IMR-90 (cell line): Measurements from ENCODE around the gene NDUFA6. TPM values are rescaled to one million over a fixed set of nuclear protein-coding genes. Genes with fewer than 3 reads are reported as not detected.

ENCODE experiments used
- microRNA-seq, 2 experiments: library from miRNA; stranded (forward) in 1 of 2; unstranded in 1 of 2; fragments of 10-50 nt in 1 of 2; fragments of <30 nt in 1 of 2; gene quantifications in 1 of 2; microRNA quantifications in 1 of 2; one replicate each; pipeline versions ENCODE3 to v1.1.0; 2013 to 2020; ENCODE audit not compliant: insufficient read depth in 1 of 2, insufficient read length in 1 of 2, unreplicated experiment in 1 of 2
- polyA plus RNA-seq, 3 experiments: library from polyadenylated mRNA; depleted of rRNA; stranded (reverse); fragments of >200 nt; gene quantifications; 2 replicates each; pipeline ENCODE4 v1.2.3, GENCODE V29; 2012; ENCODE audit warnings: low replicate concordance in 1 of 3
- small RNA-seq, 5 experiments: library from RNA; depleted of rRNA; stranded (forward); fragments of <200 nt; gene quantifications; one replicate each; pipeline ENCODE3, GENCODE V24; 2012
- total RNA-seq: library from RNA; depleted of rRNA; stranded (reverse); fragments of >200 nt; gene quantifications from 2 replicates; pipeline ENCODE4 v1.2.3, GENCODE V29; 2012; rRNA removed

The NDUFA6 gene
- total and polyA plus RNA-seq, 2 of the 4 experiments (the other 2 are of a cell fraction), result 48.8 to 89.0 TPM

Small RNA genes lying within 50 kb of the gene (microRNA-seq; reads per million reads assigned to microRNA genes)
- not detected for gene SNORD13P1 (ENCODE audit: insufficient read depth, insufficient read length)

Small RNA genes lying within 50 kb of the gene (small RNA-seq; reads per million reads assigned to genes)
- gene SNORD13P1, result 0 reads per million in 5 experiments

Other genes with a start within 250 kb of the NDUFA6 start
- gene SHISA8, start 175.7 kb downstream of the NDUFA6 start, total RNA-seq, result not detected in 2 replicates
- not detected in 2 replicates for gene SHISA8, start 175.7 kb downstream of the NDUFA6 start, polyA plus RNA-seq (2012; rRNA removed)
- under 0.01 TPM in 1 of 2 replicates, not detected in the other for gene TNFRSF13C, start 164.0 kb downstream of the NDUFA6 start, total RNA-seq
- 0.14 and 0.16 TPM in 2 replicates for gene TNFRSF13C, start 164.0 kb downstream of the NDUFA6 start, polyA plus RNA-seq (2012; rRNA removed)
- 14.7 and 18.1 TPM in 2 replicates for gene CENPM, start 143.6 kb downstream of the NDUFA6 start, total RNA-seq
- gene CENPM, start 143.6 kb downstream of the NDUFA6 start, polyA plus RNA-seq (2012; rRNA removed), result 20.1 and 31.3 TPM in 2 replicates
- gene SEPTIN3, start 121.3 kb downstream of the NDUFA6 start, total RNA-seq, result under 0.01 and 0.18 TPM in 2 replicates
- gene SEPTIN3, start 121.3 kb downstream of the NDUFA6 start, polyA plus RNA-seq (2012; rRNA removed), result 0.14 and 0.15 TPM in 2 replicates
- not detected in 2 replicates for gene WBP2NL, start 92.0 kb downstream of the NDUFA6 start, total RNA-seq
- not detected in 2 replicates for gene WBP2NL, start 92.0 kb downstream of the NDUFA6 start, polyA plus RNA-seq (2012; rRNA removed)
- gene NAGA, start 20.0 kb downstream of the NDUFA6 start, total RNA-seq, result 34.4 and 44.8 TPM in 2 replicates
- 34.3 and 38.6 TPM in 2 replicates for gene NAGA, start 20.0 kb downstream of the NDUFA6 start, polyA plus RNA-seq (2012; rRNA removed)
- gene PHETA2, start 16.5 kb downstream of the NDUFA6 start, total RNA-seq, result 6.1 and 6.5 TPM in 2 replicates
- 10.0 and 10.9 TPM in 2 replicates for gene PHETA2, start 16.5 kb downstream of the NDUFA6 start, polyA plus RNA-seq (2012; rRNA removed)
- 2.3 and 2.5 TPM in 2 replicates for gene SMDT1, start 11.1 kb downstream of the NDUFA6 start, total RNA-seq
- 15.0 and 15.7 TPM in 2 replicates for gene SMDT1, start 11.1 kb downstream of the NDUFA6 start, polyA plus RNA-seq (2012; rRNA removed)
- under 0.01 TPM in 2 replicates for gene CYP2D6, start 40.0 kb upstream of the NDUFA6 start, total RNA-seq
- gene CYP2D6, start 40.0 kb upstream of the NDUFA6 start, polyA plus RNA-seq (2012; rRNA removed), result 0.24 TPM in 2 replicates
- 20.0 and 23.7 TPM in 2 replicates for gene TCF20, start 179.9 kb upstream of the NDUFA6 start, total RNA-seq
- 8.9 and 9.5 TPM in 2 replicates for gene TCF20, start 179.9 kb upstream of the NDUFA6 start, polyA plus RNA-seq (2012; rRNA removed)